Hepatocyte (in vitro differentiated cells): ENCODE measurements around the gene CRYM. TPM values are rescaled to one million over a fixed set of nuclear protein-coding genes. Genes with fewer than 3 reads are reported as not detected.

Experiments used
- DNase-seq: peaks from one replicate; pipeline ENCODE4 v3.0.0-alpha.2; 2016; ENCODE audit warnings: low spot score
- H2AFZ ChIP-seq: fragments of 200-600 bp; sonication (generic); 2 replicates; pipeline ENCODE4 v1.6.0; 2016; ENCODE audit warnings: antibody characterized with exemption, mild to moderate bottlenecking
- H3K27ac ChIP-seq: fragments of 200-600 bp; sonication (generic); 2 replicates; pipeline ENCODE4 v1.5.1; 2016; ENCODE audit warnings: mild to moderate bottlenecking
- H3K27me3 ChIP-seq: fragments of 200-600 bp; sonication (generic); 2 replicates; pipeline ENCODE4 v1.6.1; 2016
- H3K36me3 ChIP-seq: fragments of 200-600 bp; sonication (generic); replicated peaks from 2 replicates; pipeline ENCODE4 v1.5.1; 2016; ENCODE audit warnings: low read depth; ENCODE audit not compliant: insufficient read depth
- H3K4me1 ChIP-seq: fragments of 200-600 bp; sonication (generic); 2 replicates; pipeline ENCODE4 v1.5.1; 2016; ENCODE audit warnings: mild to moderate bottlenecking, moderate library complexity; ENCODE audit not compliant: insufficient read depth
- H3K4me2 ChIP-seq: fragments of 200-600 bp; sonication (generic); 2 replicates; pipeline ENCODE4 v1.6.0; 2016
- H3K4me3 ChIP-seq: fragments of 200-600 bp; sonication (generic); 2 replicates; pipeline ENCODE4 v1.5.1; 2016; ENCODE audit warnings: mild to moderate bottlenecking
- H3K79me2 ChIP-seq: fragments of 200-600 bp; sonication (generic); 2 replicates; pipeline ENCODE4 v1.6.0; 2017; ENCODE audit warnings: mild to moderate bottlenecking
- H3K9me2 ChIP-seq: fragments of 200-600 bp; sonication (generic); replicated peaks from 2 replicates; pipeline ENCODE4 v1.6.0; 2017; ENCODE audit warnings: mild to moderate bottlenecking; ENCODE audit not compliant: insufficient read depth
- H3K9me3 ChIP-seq: fragments of 200-600 bp; sonication (generic); 2 replicates; pipeline ENCODE4 v1.5.1; 2016; ENCODE audit warnings: low read depth, mild to moderate bottlenecking
- H4K20me1 ChIP-seq: fragments of 200-600 bp; sonication (generic); 2 replicates; pipeline ENCODE4 v1.6.0; 2016; ENCODE audit warnings: mild to moderate bottlenecking; ENCODE audit not compliant: insufficient read depth, poor library complexity, severe bottlenecking
- EZH2 ChIP-seq: fragments of 200-600 bp; sonication (generic); IDR thresholded peaks from 2 replicates; pipeline ENCODE4 v1.6.1; 2016; ENCODE audit warnings: antibody characterized with exemption, mild to moderate bottlenecking, borderline replicate concordance
- EZH2phosphoT487 ChIP-seq: fragments of 200-600 bp; sonication (generic); IDR thresholded peaks from one replicate; pipeline ENCODE4 v1.6.1; 2018; ENCODE audit warnings: antibody characterized with exemption, mild to moderate bottlenecking, low read depth, moderate library complexity; ENCODE audit not compliant: unreplicated experiment, severe bottlenecking
- WGBS: methylation state at CpG from one replicate; pipeline ENCODE4 v1.1.6; 2016; ENCODE audit warnings: low lambda C conversion rate; ENCODE audit errors: missing lambda C conversion rate; 5-methylcytosine and 5-hydroxymethylcytosine counted together
- polyA plus RNA-seq: library from polyadenylated mRNA; unstranded; fragments of >200 nt; fragmentation: Nextera tagmentation; extraction: Ambion mirVana; gene quantifications from 2 replicates; pipeline ENCODE4 v1.2.1, GENCODE V29; 2016
- total RNA-seq: library from RNA; depleted of rRNA; stranded (reverse); fragments of >200 nt; gene quantifications from 2 replicates; pipeline ENCODE4 v1.2.3, GENCODE V29; 2014
- TF ChIP-seq, protein P1 (sequence below): fragments of 200-600 bp; sonication (generic); IDR thresholded peaks from 2 replicates; pipeline ENCODE4 v1.5.1; 2016; ENCODE audit warnings: antibody characterized with exemption, mild to moderate bottlenecking; ENCODE audit not compliant: poor library complexity

CRYM gene
- total and polyA plus RNA-seq, 2 experiments from 2014 or later: 5.7 to 6.3 TPM

DNA sequence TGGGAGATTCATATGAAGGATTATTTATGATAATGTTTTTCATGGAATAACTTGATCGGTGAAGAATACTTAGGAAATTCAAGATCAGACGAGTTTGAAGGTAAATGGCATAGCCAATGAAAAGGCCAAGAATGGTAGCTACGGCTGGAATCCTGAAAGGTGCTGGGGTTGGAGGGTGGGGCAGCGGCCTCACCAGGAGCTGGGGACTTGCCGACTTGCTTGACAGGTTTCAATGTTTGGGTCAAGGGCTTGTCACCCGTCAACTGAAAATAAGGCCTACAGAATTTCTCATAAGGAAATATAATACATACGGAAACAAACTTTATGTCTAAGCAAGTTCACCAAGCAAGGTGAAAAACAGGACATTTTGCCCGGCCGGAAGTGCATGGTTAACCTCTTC, 9.9 kb downstream of the CRYM start:
- no peak for DNase-seq
- Histone ChIP-seq H4K20me1 (no peaks in the 10 kb centered on the region), H3K4me2 (no peak overlapping the region), H3K27me3 (no peaks in the 10 kb centered on the region), H3K9me2 (no peaks in the 10 kb centered on the region), H3K27ac (no peak overlapping the region), H3K36me3 (no peaks in the 10 kb centered on the region), H3K4me3 (no peak overlapping the region), H3K79me2 (no peaks in the 10 kb centered on the region), H2AFZ (no peak overlapping the region), H3K4me1 (peaks cover 13% of the 10 kb centered on the region), H3K9me3 (no peaks in the 10 kb centered on the region)
- TF ChIP-seq EZH2 (no peak), EZH2phosphoT487 (no peak)
- TF ChIP-seq, protein P1, sequence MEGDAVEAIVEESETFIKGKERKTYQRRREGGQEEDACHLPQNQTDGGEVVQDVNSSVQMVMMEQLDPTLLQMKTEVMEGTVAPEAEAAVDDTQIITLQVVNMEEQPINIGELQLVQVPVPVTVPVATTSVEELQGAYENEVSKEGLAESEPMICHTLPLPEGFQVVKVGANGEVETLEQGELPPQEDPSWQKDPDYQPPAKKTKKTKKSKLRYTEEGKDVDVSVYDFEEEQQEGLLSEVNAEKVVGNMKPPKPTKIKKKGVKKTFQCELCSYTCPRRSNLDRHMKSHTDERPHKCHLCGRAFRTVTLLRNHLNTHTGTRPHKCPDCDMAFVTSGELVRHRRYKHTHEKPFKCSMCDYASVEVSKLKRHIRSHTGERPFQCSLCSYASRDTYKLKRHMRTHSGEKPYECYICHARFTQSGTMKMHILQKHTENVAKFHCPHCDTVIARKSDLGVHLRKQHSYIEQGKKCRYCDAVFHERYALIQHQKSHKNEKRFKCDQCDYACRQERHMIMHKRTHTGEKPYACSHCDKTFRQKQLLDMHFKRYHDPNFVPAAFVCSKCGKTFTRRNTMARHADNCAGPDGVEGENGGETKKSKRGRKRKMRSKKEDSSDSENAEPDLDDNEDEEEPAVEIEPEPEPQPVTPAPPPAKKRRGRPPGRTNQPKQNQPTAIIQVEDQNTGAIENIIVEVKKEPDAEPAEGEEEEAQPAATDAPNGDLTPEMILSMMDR: no peak
- WGBS: 89% methylated on average over 9 of the region's 9 CpGs

DNA sequence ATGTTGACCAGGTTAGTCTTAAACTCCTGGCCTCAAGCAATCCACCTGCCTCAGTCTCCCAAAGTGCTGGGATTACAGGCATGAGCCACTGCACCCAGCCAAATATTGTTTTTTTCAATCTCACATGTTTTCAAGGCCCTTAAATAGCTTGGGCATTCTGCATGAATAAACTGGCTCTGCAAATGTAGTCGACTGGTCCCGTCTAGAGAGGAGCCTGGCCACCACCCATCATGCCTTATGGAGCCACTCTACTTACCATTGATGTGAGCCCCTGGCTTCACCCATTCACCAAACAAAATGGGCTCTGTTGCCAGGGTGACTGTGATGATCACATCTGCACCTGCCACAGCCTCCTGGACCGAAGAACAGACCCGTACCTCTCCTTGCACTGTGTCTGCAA, 10.8 kb downstream of the CRYM start:
- Histone ChIP-seq H3K9me3 (no peaks in the 10 kb centered on the region), H3K27ac (no peak overlapping the region), H4K20me1 (no peaks in the 10 kb centered on the region), H3K4me1 (peaks cover 14% of the 10 kb centered on the region), H3K4me2 (no peak overlapping the region), H3K79me2 (no peaks in the 10 kb centered on the region), H3K36me3 (no peaks in the 10 kb centered on the region), H3K9me2 (no peaks in the 10 kb centered on the region), H3K4me3 (no peak overlapping the region), H3K27me3 (no peaks in the 10 kb centered on the region), H2AFZ (no peak overlapping the region)
- TF ChIP-seq, protein P1: no peak
- no peak for TF ChIP-seq EZH2
- no peak for TF ChIP-seq EZH2phosphoT487
- DNase-seq: no peak
- WGBS: 95% methylated on average over 4 of the region's 4 CpGs

DNA sequence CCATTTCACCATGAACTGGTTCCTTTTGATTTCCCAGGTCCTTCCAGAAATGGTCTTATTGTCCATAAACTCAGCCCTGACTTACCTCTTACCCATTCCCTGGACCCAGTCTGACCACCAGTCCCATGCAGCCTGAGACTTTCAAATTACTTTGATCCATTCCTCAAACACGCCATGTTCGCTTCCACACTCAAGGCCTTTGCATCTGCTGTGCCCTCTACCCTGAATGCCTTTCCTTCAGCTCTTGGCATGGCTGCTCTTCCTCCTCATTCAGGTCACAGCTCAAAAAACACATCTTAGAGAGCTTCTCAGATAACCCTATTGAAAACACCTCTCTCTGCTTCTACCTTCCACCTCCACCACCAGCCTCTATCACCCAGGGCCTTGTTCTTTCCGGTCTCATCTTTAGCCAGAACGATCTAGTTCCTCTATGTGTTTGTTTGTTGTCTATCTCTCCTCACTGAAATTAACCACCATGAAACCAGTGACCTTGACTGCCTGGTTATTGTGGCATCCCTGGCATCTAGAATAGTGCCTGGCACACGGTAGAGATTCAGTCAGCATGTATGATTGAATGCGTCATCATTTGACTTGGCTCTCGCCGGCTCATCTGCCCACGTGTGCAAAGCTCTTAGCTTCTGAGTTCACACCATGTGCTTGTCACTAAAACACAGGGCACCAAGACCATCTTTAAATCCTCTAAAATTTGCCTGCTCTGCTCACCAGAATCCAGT, 12.8 kb downstream of the CRYM start:
- H2AFZ ChIP-seq: no peak overlapping the region
- peaks cover 29% of the 10 kb centered on the region for H3K4me1 ChIP-seq
- H3K27ac ChIP-seq: peak overlapping the region; percentile 87
- WGBS: 98% methylated on average over 9 of the region's 9 CpGs
- H3K9me3 ChIP-seq: no peaks in the 10 kb centered on the region
- H4K20me1 ChIP-seq: no peaks in the 10 kb centered on the region
- no peaks in the 10 kb centered on the region for H3K27me3 ChIP-seq
- no peaks in the 10 kb centered on the region for H3K79me2 ChIP-seq
- TF ChIP-seq EZH2phosphoT487: no peak
- TF ChIP-seq EZH2: no peak
- TF ChIP-seq, protein P1: no peak
- no peak overlapping the region for H3K4me3 ChIP-seq
- no peaks in the 10 kb centered on the region for H3K9me2 ChIP-seq
- DNase-seq: no peak
- no peaks in the 10 kb centered on the region for H3K36me3 ChIP-seq
- H3K4me2 ChIP-seq: no peak overlapping the region

DNA sequence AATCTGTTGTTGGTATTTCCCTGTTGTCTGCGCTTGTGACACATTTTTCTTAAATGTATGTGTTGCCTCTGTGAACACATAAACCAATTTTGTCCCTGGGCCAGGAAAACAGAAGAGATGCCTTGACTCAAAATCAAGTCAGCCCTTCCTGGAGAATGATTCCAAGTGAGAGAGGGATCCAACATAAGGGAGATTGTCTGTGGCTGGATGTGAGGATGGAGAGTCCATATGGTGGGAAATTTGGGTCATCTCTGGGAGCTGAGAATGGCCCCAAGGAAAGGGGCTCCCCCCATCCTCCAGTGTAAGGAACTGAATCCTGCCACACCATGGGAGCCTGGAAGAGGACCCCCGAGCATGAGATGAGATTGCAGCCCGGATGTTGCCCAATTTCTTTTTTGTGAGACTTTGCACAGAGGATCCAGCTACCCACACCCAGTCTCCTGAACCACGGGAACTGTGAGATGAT, 13.5 kb downstream of the CRYM start:
- Histone ChIP-seq H3K79me2 (no peaks in the 10 kb centered on the region), H2AFZ (peak overlapping the region; percentile 18), H3K27me3 (no peaks in the 10 kb centered on the region), H3K4me1 (peaks cover 29% of the 10 kb centered on the region), H3K36me3 (no peaks in the 10 kb centered on the region), H4K20me1 (no peaks in the 10 kb centered on the region), H3K27ac (peak overlapping the region; percentile 87), H3K9me3 (no peaks in the 10 kb centered on the region), H3K4me2 (peak overlapping the region; percentile 61), H3K4me3 (no peak overlapping the region), H3K9me2 (no peaks in the 10 kb centered on the region)
- TF ChIP-seq, protein P1: no peak
- TF ChIP-seq EZH2 (no peak), EZH2phosphoT487 (no peak)
- DNase-seq: no peak
- 82% methylated on average over 4 of the region's 4 CpGs for WGBS
